ENCODE data around the gene TNS1. TPM values are rescaled to one million over a fixed set of nuclear protein-coding genes. Genes with fewer than 3 reads are reported as not detected.

TNS1 gene
- total RNA-seq, 1 experiment from 2014 or later = 6.2 TPM

DNA sequence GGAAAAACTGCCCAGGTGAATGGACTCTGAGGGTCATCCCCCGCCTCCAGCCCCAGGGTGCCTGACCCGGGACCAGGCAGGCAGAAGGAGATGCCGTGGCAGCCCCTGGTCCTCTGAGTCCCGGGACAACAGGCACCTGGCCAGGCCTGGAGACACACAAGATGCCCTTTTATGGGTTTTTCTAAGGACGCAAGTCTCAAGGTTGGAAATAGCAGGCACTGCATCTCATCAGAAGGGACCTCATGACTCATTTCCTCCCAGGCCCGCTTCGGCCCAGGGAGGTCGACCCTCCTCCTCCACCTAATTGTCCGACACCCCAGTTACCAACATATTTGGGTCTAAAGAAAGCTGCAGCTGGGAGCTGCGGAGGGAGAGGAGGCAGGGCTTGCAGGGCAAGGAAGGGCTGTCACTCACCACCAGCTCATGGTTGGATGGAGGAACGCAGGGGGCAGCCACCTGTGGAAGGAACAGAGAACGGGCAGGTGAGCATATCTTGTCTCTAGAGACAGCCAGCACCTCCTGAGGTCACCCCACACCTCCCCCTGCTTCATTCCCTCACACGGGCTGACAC is 82.9 kb downstream of the TNS1 start:
- no TSS peak for BruUV-seq (replicated peaks)
- ChIA-PET CTCF (interaction anchor here (1.1 to 1.2 kb wide), 2 partner anchors 18 to 114 kb away, joined by 3 read pairs; no protein-coding TSS in a partner anchor), RAD21 (ENCODE audit: low non-redundant PET in 1 of 2, low total read pairs in 2 of 2, uncharacterized antibody in 2 of 2, unreplicated experiment in 2 of 2) (no interaction called here), POLR2A (no interaction called here)
- H3K9me2 ChIP-seq (ENCODE audit: insufficient read depth) = no peaks in the 10 kb centered on the region
- intact Hi-C loops (cut with micrococcal nuclease) = no loop called here
- H3K4me3 ChIP-seq (replicated peaks in 1 of 2; ENCODE audit: low read depth in 1 of 2, low read length in 2 of 2) = no peak overlapping the region
- no peak for TF ChIP-seq EGR1 (IDR thresholded peaks at IDR 0.05; ENCODE audit: low read depth)
- TF ChIP-seq POLR2A (IDR thresholded peaks at IDR 0.05; ENCODE audit: borderline replicate concordance, extremely low read depth, insufficient read depth, insufficient read length) = no peak
- H3K27me3 ChIP-seq (ENCODE audit: insufficient read depth, low read length) = no peaks in the 10 kb centered on the region
- no peaks in the 10 kb centered on the region for H3K79me2 ChIP-seq (ENCODE audit: insufficient read depth, low read length)
- H3K4me1 ChIP-seq (ENCODE audit: control insufficient read depth in 1 of 2, insufficient read depth in 2 of 2, low read length in 2 of 2) = peaks cover 0 to 10% of the 10 kb centered on the region in 2 experiments; a peak in 1 of 4 replicates
- no peak overlapping the region for H3K4me2 ChIP-seq (ENCODE audit: low read length)
- H3K27ac ChIP-seq (ENCODE audit: low read depth, low read length) = no peak overlapping the region
- H3K9ac ChIP-seq (ENCODE audit: low read length) = no peak overlapping the region
- H4K20me1 ChIP-seq (ENCODE audit: insufficient read depth) = no peaks in the 10 kb centered on the region
- H2AFZ ChIP-seq (ENCODE audit: low read depth, low read length, poor library complexity, severe bottlenecking) = no peak overlapping the region
- no peaks in the 10 kb centered on the region for H3K36me3 ChIP-seq (ENCODE audit: control insufficient read depth in 1 of 2, insufficient read depth in 2 of 2, low read length in 2 of 2)
- DNase-seq (ENCODE audit: low read depth, low spot score) (no peak), ATAC-seq (no peak)
- no peaks in the 10 kb centered on the region for H3K9me3 ChIP-seq (ENCODE audit: control insufficient read depth in 1 of 2, insufficient read depth in 1 of 2, low read depth in 1 of 2, low read length in 2 of 2)

- ChIA-PET RAD21 (ENCODE audit: low non-redundant PET in 1 of 2, low total read pairs in 2 of 2, uncharacterized antibody in 2 of 2, unreplicated experiment in 2 of 2) (no interaction called here), POLR2A (no interaction called here), CTCF (no interaction called here)
- Histone ChIP-seq H3K27ac (ENCODE audit: low read depth, low read length) (no peak overlapping the region), H3K27me3 (ENCODE audit: insufficient read depth, low read length) (no peaks in the 10 kb centered on the region), H3K9me2 (ENCODE audit: insufficient read depth) (no peaks in the 10 kb centered on the region), H3K79me2 (ENCODE audit: insufficient read depth, low read length) (no peaks in the 10 kb centered on the region), H3K4me2 (ENCODE audit: low read length) (no peak overlapping the region), H3K36me3 (ENCODE audit: control insufficient read depth in 1 of 2, insufficient read depth in 2 of 2, low read length in 2 of 2) (no peaks in the 10 kb centered on the region), H2AFZ (ENCODE audit: low read depth, low read length, poor library complexity, severe bottlenecking) (no peak overlapping the region), H3K4me3 (replicated peaks in 1 of 2; ENCODE audit: low read depth in 1 of 2, low read length in 2 of 2) (no peak overlapping the region), H4K20me1 (ENCODE audit: insufficient read depth) (no peaks in the 10 kb centered on the region), H3K4me1 (ENCODE audit: control insufficient read depth in 1 of 2, insufficient read depth in 2 of 2, low read length in 2 of 2) (peaks cover 0 to 10% of the 10 kb centered on the region in 2 experiments; a peak in 1 of 4 replicates), H3K9ac (ENCODE audit: low read length) (no peak overlapping the region), H3K9me3 (ENCODE audit: control insufficient read depth in 1 of 2, insufficient read depth in 1 of 2, low read depth in 1 of 2, low read length in 2 of 2) (no peaks in the 10 kb centered on the region)
- no TSS peak for BruUV-seq (replicated peaks)
- no peak for ATAC-seq
- intact Hi-C loops (cut with micrococcal nuclease) = no loop called here
- no peak for DNase-seq (ENCODE audit: low read depth, low spot score)
- no peak for TF ChIP-seq CEBPB (IDR thresholded peaks at IDR 0.05; ENCODE audit: low read depth)
- no peak for TF ChIP-seq SIN3A (IDR thresholded peaks at IDR 0.05; ENCODE audit: low read depth)
- no peak for TF ChIP-seq ZFX (IDR thresholded peaks at IDR 0.05)
- TF ChIP-seq SP1 (IDR thresholded peaks at IDR 0.05; ENCODE audit: low read depth) = no peak
- TF ChIP-seq EZH2 (IDR thresholded peaks at IDR 0.05) = no peak
- TF ChIP-seq ZBTB33 (IDR thresholded peaks at IDR 0.05; ENCODE audit: extremely low read depth, insufficient replicate concordance, low read length) = no peak
- TF ChIP-seq ZNF274 (IDR thresholded peaks at IDR 0.05; ENCODE audit: low read depth, low read length) = no peak
- no peak for TF ChIP-seq POLR2AphosphoS5 (IDR thresholded peaks at IDR 0.05; ENCODE audit: low read depth, low read length)
- no peak for TF ChIP-seq MAX (IDR thresholded peaks at IDR 0.05)
- TF ChIP-seq POLR2A (IDR thresholded peaks at IDR 0.05; ENCODE audit: borderline replicate concordance, extremely low read depth, insufficient read depth, insufficient read length) = no peak
- TF ChIP-seq JUND (IDR thresholded peaks at IDR 0.05) = no peak
- no peak for TF ChIP-seq TCF7L2 (IDR thresholded peaks at IDR 0.05; ENCODE audit: borderline replicate concordance, extremely low read depth, insufficient read depth, insufficient read length)
- no peak for TF ChIP-seq CBX3 (IDR thresholded peaks at IDR 0.05; ENCODE audit: low read depth)
- no peak for TF ChIP-seq EZH2phosphoT487 (IDR thresholded peaks at IDR 0.05; ENCODE audit: borderline replicate concordance)
- TF ChIP-seq, protein P1, sequence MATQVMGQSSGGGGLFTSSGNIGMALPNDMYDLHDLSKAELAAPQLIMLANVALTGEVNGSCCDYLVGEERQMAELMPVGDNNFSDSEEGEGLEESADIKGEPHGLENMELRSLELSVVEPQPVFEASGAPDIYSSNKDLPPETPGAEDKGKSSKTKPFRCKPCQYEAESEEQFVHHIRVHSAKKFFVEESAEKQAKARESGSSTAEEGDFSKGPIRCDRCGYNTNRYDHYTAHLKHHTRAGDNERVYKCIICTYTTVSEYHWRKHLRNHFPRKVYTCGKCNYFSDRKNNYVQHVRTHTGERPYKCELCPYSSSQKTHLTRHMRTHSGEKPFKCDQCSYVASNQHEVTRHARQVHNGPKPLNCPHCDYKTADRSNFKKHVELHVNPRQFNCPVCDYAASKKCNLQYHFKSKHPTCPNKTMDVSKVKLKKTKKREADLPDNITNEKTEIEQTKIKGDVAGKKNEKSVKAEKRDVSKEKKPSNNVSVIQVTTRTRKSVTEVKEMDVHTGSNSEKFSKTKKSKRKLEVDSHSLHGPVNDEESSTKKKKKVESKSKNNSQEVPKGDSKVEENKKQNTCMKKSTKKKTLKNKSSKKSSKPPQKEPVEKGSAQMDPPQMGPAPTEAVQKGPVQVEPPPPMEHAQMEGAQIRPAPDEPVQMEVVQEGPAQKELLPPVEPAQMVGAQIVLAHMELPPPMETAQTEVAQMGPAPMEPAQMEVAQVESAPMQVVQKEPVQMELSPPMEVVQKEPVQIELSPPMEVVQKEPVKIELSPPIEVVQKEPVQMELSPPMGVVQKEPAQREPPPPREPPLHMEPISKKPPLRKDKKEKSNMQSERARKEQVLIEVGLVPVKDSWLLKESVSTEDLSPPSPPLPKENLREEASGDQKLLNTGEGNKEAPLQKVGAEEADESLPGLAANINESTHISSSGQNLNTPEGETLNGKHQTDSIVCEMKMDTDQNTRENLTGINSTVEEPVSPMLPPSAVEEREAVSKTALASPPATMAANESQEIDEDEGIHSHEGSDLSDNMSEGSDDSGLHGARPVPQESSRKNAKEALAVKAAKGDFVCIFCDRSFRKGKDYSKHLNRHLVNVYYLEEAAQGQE (IDR thresholded peaks at IDR 0.05; ENCODE audit: low read depth) = no peak
- TF ChIP-seq ELF1 (IDR thresholded peaks at IDR 0.05; ENCODE audit: borderline replicate concordance, low read depth) = no peak
Measured at GRCh38 chr2:217919204-217919603, 83.6 kb downstream of the TNS1 start.

Data from HCT116 (cell line).